ENCODE measurements around the gene MOXD1. TPM values are rescaled to one million over a fixed set of nuclear protein-coding genes. Genes with fewer than 3 reads are reported as not detected.

MOXD1 gene
- total and polyA plus RNA-seq, 2 experiments from 2014 or later = 9.0 to 16.8 TPM

DNA sequence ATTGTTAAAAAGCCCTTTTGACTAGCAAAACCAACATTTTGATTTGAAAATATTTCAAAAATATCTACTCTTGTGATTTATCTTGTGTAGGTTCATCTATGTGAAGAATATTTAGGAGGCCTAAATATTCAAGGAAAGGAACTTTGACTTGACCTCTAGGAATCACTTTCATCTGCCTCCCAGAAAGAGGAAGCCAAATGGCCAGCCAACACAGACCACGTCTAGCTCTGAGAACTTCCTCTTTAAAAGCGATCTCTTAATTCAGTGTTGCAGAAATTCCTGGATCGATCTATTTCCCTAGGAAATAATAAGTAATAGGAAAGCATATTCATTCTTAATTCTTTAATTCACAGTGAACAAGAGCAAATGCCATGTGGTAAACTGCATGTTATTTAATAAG lies 9.6 kb upstream of the MOXD1 start:
- TF ChIP-seq EZH2 (IDR thresholded peaks at IDR 0.05; ENCODE audit: borderline replicate concordance) (no peak), EZH2phosphoT487 (IDR thresholded peaks at IDR 0.05; ENCODE audit: low read depth, severe bottlenecking, unreplicated experiment) (no peak)
- TF ChIP-seq, protein P1, sequence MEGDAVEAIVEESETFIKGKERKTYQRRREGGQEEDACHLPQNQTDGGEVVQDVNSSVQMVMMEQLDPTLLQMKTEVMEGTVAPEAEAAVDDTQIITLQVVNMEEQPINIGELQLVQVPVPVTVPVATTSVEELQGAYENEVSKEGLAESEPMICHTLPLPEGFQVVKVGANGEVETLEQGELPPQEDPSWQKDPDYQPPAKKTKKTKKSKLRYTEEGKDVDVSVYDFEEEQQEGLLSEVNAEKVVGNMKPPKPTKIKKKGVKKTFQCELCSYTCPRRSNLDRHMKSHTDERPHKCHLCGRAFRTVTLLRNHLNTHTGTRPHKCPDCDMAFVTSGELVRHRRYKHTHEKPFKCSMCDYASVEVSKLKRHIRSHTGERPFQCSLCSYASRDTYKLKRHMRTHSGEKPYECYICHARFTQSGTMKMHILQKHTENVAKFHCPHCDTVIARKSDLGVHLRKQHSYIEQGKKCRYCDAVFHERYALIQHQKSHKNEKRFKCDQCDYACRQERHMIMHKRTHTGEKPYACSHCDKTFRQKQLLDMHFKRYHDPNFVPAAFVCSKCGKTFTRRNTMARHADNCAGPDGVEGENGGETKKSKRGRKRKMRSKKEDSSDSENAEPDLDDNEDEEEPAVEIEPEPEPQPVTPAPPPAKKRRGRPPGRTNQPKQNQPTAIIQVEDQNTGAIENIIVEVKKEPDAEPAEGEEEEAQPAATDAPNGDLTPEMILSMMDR (IDR thresholded peaks at IDR 0.05; ENCODE audit: poor library complexity) = no peak
- no peak overlapping the region for H3K4me3 ChIP-seq
- H3K9me3 ChIP-seq (ENCODE audit: low read depth) = no peaks in the 10 kb centered on the region
- WGBS (ENCODE audit: low lambda C conversion rate, missing lambda C conversion rate) = 95% methylated on average over 3 of the region's 3 CpGs
- no peaks in the 10 kb centered on the region for H3K9me2 ChIP-seq (replicated peaks; ENCODE audit: insufficient read depth)
- H3K4me1 ChIP-seq (ENCODE audit: insufficient read depth) = no peaks in the 10 kb centered on the region
- no peak overlapping the region for H3K27ac ChIP-seq
- H3K4me2 ChIP-seq = no peak overlapping the region
- no peak for DNase-seq (ENCODE audit: low spot score)
- no peaks in the 10 kb centered on the region for H3K79me2 ChIP-seq
- H3K36me3 ChIP-seq (replicated peaks; ENCODE audit: insufficient read depth, low read depth) = no peaks in the 10 kb centered on the region
- no peaks in the 10 kb centered on the region for H4K20me1 ChIP-seq (ENCODE audit: insufficient read depth, poor library complexity, severe bottlenecking)
- H3K27me3 ChIP-seq = peaks cover 8% of the 10 kb centered on the region
- no peak overlapping the region for H2AFZ ChIP-seq

DNA sequence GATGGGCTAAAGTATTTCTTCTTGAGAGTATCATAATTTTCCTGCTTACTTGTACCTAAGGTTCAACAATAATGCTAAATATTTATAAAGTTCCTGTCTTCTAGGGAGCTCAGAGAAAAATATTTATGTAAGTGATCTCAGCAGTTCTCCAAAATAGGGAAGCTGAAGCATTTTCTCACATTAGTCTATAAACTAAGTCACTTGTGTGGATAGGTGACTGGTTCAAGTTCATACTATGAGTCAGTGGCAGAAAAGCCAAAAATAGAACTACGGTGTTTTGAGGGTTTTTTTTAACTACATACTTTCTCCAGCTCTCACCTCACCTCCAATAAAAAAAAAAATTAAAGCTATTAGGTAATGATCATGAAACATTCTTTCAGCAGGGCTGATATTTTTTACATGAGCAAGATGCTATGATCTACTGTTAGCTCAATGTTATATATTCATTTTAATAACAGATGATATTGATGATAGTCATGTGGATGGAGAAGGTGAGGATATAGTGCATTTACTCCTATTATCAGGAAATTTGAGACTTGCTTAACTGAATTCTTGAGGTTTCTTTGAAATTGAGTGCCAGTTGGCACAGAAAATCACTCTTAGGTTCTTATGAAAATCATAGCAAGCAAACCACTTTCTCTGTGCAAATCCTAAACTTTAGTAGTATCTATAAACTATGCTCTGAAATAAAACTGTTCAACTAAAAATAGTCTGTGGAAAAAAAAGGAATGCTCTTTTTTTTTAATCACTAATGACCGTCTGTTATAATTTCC lies 4.1 kb upstream of the MOXD1 start:
- H2AFZ ChIP-seq = no peak overlapping the region
- H3K4me3 ChIP-seq = no peak overlapping the region
- DNase-seq (ENCODE audit: low spot score) = no peak
- no peaks in the 10 kb centered on the region for H3K9me3 ChIP-seq (ENCODE audit: low read depth)
- TF ChIP-seq EZH2phosphoT487 (IDR thresholded peaks at IDR 0.05; ENCODE audit: low read depth, severe bottlenecking, unreplicated experiment) (no peak), EZH2 (IDR thresholded peaks at IDR 0.05; ENCODE audit: borderline replicate concordance) (no peak)
- TF ChIP-seq, protein P1 (IDR thresholded peaks at IDR 0.05; ENCODE audit: poor library complexity) = no peak
- H3K27me3 ChIP-seq = peaks cover 62% of the 10 kb centered on the region
- H3K9me2 ChIP-seq (replicated peaks; ENCODE audit: insufficient read depth) = no peaks in the 10 kb centered on the region
- H3K4me1 ChIP-seq (ENCODE audit: insufficient read depth) = no peaks in the 10 kb centered on the region
- no peak overlapping the region for H3K27ac ChIP-seq
- no peaks in the 10 kb centered on the region for H3K36me3 ChIP-seq (replicated peaks; ENCODE audit: insufficient read depth, low read depth)
- no peaks in the 10 kb centered on the region for H3K79me2 ChIP-seq
- no peak overlapping the region for H3K4me2 ChIP-seq
- no peaks in the 10 kb centered on the region for H4K20me1 ChIP-seq (ENCODE audit: insufficient read depth, poor library complexity, severe bottlenecking)
- WGBS (ENCODE audit: low lambda C conversion rate, missing lambda C conversion rate) = 81% methylated on average over 2 of the region's 2 CpGs

DNA sequence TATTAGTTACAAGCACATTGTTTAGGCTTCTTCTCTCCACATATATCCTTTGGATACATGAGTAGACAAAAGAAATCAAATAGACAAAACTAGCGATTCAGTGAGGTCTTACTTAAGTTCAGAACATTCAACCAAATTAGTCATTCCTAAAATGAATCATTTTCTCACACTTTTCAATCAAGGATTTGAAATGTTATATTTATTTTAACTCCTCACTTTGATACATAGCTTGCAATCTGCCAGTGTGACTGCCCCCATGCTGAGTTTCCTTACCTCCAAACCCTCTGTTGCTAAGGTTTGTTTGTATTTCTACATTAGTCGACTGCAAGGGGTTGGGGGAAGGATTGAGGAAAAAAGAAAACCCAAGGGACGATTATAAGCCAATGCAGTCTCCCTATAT lies 3.5 kb upstream of the MOXD1 start:
- no peak for DNase-seq (ENCODE audit: low spot score)
- Histone ChIP-seq H3K9me3 (ENCODE audit: low read depth) (no peaks in the 10 kb centered on the region), H3K27me3 (peaks cover 67% of the 10 kb centered on the region), H3K79me2 (no peaks in the 10 kb centered on the region), H4K20me1 (ENCODE audit: insufficient read depth, poor library complexity, severe bottlenecking) (no peaks in the 10 kb centered on the region), H3K4me3 (no peak overlapping the region), H2AFZ (no peak overlapping the region), H3K36me3 (replicated peaks; ENCODE audit: insufficient read depth, low read depth) (no peaks in the 10 kb centered on the region), H3K27ac (no peak overlapping the region), H3K4me1 (ENCODE audit: insufficient read depth) (no peaks in the 10 kb centered on the region), H3K4me2 (no peak overlapping the region), H3K9me2 (replicated peaks; ENCODE audit: insufficient read depth) (no peaks in the 10 kb centered on the region)
- 51% methylated on average over 3 of the region's 3 CpGs for WGBS (ENCODE audit: low lambda C conversion rate, missing lambda C conversion rate)
- TF ChIP-seq EZH2phosphoT487 (IDR thresholded peaks at IDR 0.05; ENCODE audit: low read depth, severe bottlenecking, unreplicated experiment) (no peak), EZH2 (IDR thresholded peaks at IDR 0.05; ENCODE audit: borderline replicate concordance) (no peak)
- TF ChIP-seq, protein P1 (IDR thresholded peaks at IDR 0.05; ENCODE audit: poor library complexity) = no peak

Data from hepatocyte (in vitro differentiated cells).